OCI-LY1 (cell line): ENCODE data around the gene AGAP2.

Experiments used
- EZH2 ChIP-seq: fragments of 200-600 bp; sonication (generic), shearing (Covaris generic); IDR thresholded peaks from 2 replicates; pipeline ENCODE4 v1.8.0; 2017; ENCODE audit warnings: borderline replicate concordance, mixed run types, mild to moderate bottlenecking, antibody characterized with exemption, low read length, moderate library complexity, mixed read lengths
- TF ChIP-seq, protein P1 (sequence below): fragments of 200-600 bp; sonication (generic), shearing (Covaris generic); IDR thresholded peaks from 2 replicates; pipeline ENCODE4 v1.5.1; 2017; ENCODE audit warnings: mild to moderate bottlenecking, antibody characterized with exemption, low read length, moderate library complexity, mixed read lengths

DNA sequence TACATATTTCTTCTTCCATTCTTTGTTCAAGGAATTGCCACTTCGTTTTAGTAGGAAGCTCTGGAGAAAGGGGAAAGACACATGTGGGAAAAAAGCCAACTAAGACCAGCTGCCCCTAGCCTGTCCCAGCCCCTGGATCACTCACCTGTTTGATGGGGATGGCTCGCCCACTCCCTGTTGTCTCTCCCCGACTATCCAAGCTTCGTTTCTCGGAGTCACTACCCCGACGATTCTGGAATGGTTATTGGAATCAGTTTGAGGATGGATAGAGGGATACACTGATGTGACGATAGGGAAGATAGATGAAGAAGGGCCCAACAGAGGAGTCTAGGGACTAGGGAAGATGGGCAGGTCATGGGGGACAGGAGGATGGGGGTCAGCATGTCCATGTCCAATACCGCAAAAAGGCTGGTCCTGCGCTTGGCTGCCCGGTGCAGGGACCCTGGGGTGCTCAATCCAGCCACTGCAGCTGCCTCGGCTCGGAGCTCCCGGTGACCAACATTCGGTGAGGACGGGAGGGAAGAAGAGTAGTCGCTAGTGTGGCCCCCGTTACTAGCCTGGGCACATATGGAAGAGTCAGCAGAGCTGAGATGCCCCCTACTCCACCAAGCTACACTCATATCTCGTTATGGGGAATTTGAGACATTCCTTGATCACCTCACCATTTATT lies 7.0 kb downstream of the AGAP2 start:
- TF ChIP-seq, protein P1, sequence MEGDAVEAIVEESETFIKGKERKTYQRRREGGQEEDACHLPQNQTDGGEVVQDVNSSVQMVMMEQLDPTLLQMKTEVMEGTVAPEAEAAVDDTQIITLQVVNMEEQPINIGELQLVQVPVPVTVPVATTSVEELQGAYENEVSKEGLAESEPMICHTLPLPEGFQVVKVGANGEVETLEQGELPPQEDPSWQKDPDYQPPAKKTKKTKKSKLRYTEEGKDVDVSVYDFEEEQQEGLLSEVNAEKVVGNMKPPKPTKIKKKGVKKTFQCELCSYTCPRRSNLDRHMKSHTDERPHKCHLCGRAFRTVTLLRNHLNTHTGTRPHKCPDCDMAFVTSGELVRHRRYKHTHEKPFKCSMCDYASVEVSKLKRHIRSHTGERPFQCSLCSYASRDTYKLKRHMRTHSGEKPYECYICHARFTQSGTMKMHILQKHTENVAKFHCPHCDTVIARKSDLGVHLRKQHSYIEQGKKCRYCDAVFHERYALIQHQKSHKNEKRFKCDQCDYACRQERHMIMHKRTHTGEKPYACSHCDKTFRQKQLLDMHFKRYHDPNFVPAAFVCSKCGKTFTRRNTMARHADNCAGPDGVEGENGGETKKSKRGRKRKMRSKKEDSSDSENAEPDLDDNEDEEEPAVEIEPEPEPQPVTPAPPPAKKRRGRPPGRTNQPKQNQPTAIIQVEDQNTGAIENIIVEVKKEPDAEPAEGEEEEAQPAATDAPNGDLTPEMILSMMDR = no peak
- no peak for TF ChIP-seq EZH2
